Neuron (in vitro differentiated cells): Measurements from ENCODE around the gene TELO2.

ENCODE experiments used
- H2AFZ ChIP-seq: one replicate; pipeline ENCODE4 v1.6.1; 2013; ENCODE audit warnings: low read depth, mild to moderate bottlenecking, inconsistent platforms, low read length, moderate library complexity
- H3K27me3 ChIP-seq: one replicate; pipeline ENCODE4 v1.6.1; 2013; ENCODE audit warnings: low read length; ENCODE audit not compliant: insufficient read depth
- H3K36me3 ChIP-seq: one replicate; pipeline ENCODE4 v1.6.1; 2013; ENCODE audit warnings: low read length; ENCODE audit not compliant: insufficient read depth
- H3K4me1 ChIP-seq: one replicate; pipeline ENCODE4 v1.6.1; 2013; ENCODE audit warnings: low read length; ENCODE audit not compliant: insufficient read depth
- H3K4me3 ChIP-seq: 2 replicates; pipeline ENCODE4 v1.5.1; 2013; ENCODE audit warnings: mild to moderate bottlenecking, low read length, moderate library complexity
- H3K9me3 ChIP-seq: one replicate; pipeline ENCODE4 v1.6.1; 2013; ENCODE audit warnings: low read length

The TELO2 gene

DNA sequence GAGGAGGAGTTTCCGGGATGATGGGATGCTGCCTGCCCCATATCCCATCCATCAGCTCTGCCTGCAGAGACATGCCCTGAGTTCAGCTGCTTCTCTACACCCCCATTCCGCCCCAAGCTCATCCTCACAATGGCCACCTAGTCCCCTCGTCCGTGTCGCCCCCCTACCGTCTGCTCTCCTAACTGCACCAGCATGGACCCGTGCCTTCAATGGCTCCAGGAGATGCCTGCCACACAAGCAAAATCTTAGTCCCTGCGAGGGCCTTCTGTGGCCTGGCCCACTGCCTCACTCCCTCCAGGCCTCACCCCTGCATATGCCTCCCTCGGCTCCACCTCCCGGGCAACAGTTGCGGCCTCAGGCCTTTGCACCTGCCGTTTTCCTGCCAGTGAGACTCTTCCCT, 1.8 kb upstream of the TELO2 start:
- H2AFZ ChIP-seq = no peak overlapping the region
- H3K9me3 ChIP-seq = no peaks in the 10 kb centered on the region
- no peak overlapping the region for H3K4me3 ChIP-seq
- peaks cover 15% of the 10 kb centered on the region for H3K4me1 ChIP-seq
- H3K27me3 ChIP-seq = no peaks in the 10 kb centered on the region
- H3K36me3 ChIP-seq = peaks cover 13% of the 10 kb centered on the region

- H3K27me3 ChIP-seq = no peaks in the 10 kb centered on the region
- no peaks in the 10 kb centered on the region for H3K9me3 ChIP-seq
- peak overlapping the region; percentile 54 for H3K4me3 ChIP-seq
- peaks cover 22% of the 10 kb centered on the region for H3K36me3 ChIP-seq
- H2AFZ ChIP-seq = peak overlapping the region; percentile 40
- peaks cover 15% of the 10 kb centered on the region for H3K4me1 ChIP-seq
These were observed 858 bp upstream of the TELO2 start for GRCh38 chr16:1492082-1492922.

DNA sequence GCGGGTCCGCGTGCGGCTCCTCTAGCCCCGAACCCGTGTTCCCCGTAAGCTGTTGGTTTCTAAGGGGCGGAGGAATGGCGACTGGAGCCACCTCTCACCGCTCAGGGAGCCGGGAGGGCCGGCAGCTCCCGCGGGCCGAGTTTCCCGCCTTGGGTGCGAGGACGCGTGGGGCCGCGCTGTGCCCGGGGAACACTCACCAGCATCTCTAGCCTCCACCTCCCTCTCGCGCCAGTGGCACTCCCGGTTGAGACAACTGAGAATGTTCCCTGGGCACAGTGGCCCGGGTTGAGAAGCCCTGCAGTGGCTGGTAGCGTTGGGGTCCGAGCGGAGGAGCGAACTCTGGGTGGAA, 560 bp downstream of the TELO2 start:
- peak overlapping the region; percentile 54 for H3K4me3 ChIP-seq
- peaks cover 15% of the 10 kb centered on the region for H3K4me1 ChIP-seq
- peak overlapping the region; percentile 40 for H2AFZ ChIP-seq
- no peaks in the 10 kb centered on the region for H3K9me3 ChIP-seq
- peaks cover 28% of the 10 kb centered on the region for H3K36me3 ChIP-seq
- H3K27me3 ChIP-seq = no peaks in the 10 kb centered on the region

GRCh38 chr16:1494129-1494640, 1.0 kb downstream of the TELO2 start:
- no peak overlapping the region for H2AFZ ChIP-seq
- no peaks in the 10 kb centered on the region for H3K9me3 ChIP-seq
- no peaks in the 10 kb centered on the region for H3K27me3 ChIP-seq
- H3K36me3 ChIP-seq = peaks cover 32% of the 10 kb centered on the region
- H3K4me3 ChIP-seq = peak overlapping the region; percentile 54
- H3K4me1 ChIP-seq = peaks cover 15% of the 10 kb centered on the region

DNA sequence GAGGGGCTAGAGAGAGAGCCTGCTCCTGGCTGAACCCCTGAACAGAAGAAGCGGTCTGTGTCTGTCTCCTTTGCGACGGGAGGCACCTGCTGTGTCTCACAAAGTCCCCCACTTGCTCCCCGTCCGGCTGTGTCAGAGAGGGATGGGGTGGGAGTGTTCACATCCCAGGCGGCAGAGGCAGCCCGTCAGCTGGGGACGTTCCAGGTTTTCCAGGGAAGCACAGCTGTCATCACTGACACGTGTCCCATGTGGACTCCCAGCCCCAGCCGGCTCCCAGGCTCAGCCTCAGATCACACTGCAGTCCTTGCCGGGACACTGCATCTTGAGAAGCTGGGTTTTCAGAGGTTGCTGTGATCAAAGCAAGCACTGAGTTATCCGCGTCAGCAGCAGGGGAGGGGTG, 1.6 kb downstream of the TELO2 start:
- Histone ChIP-seq H3K4me1 (peaks cover 15% of the 10 kb centered on the region), H2AFZ (no peak overlapping the region), H3K27me3 (no peaks in the 10 kb centered on the region), H3K9me3 (no peaks in the 10 kb centered on the region), H3K4me3 (peak overlapping the region; percentile 54), H3K36me3 (peaks cover 36% of the 10 kb centered on the region)

GRCh38 chr16:1495211-1495888, 2.2 kb downstream of the TELO2 start:
- peaks cover 15% of the 10 kb centered on the region for H3K4me1 ChIP-seq
- peaks cover 42% of the 10 kb centered on the region for H3K36me3 ChIP-seq
- H3K27me3 ChIP-seq = no peaks in the 10 kb centered on the region
- no peak overlapping the region for H2AFZ ChIP-seq
- H3K4me3 ChIP-seq = no peak overlapping the region
- H3K9me3 ChIP-seq = no peaks in the 10 kb centered on the region

- peaks cover 15% of the 10 kb centered on the region for H3K4me1 ChIP-seq
- peaks cover 45% of the 10 kb centered on the region for H3K36me3 ChIP-seq
- H3K9me3 ChIP-seq = no peaks in the 10 kb centered on the region
- no peak overlapping the region for H3K4me3 ChIP-seq
- no peaks in the 10 kb centered on the region for H3K27me3 ChIP-seq
- no peak overlapping the region for H2AFZ ChIP-seq
These were observed 2.7 kb downstream of the TELO2 start for GRCh38 chr16:1495889-1496262.

DNA sequence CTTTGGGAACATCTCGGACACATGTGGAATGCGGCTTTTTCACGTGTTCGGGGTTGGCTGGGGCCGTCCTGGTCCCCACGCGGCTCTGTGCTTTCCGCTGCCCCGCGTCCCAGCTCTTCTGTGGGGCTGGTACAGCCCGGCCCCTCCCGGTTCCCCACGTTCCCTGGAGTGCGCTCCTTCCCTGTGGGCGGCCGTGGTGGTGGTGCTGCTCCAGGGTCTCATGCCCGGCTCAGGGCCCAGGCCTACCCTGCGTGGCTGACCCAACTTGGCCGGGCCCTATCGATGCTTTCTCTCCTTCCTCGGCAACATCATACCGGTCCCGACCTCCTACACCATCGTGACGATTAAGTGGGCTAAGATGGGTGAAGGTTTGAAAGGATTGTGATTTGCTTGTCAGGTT, 3.3 kb downstream of the TELO2 start:
- Histone ChIP-seq H3K9me3 (no peaks in the 10 kb centered on the region), H3K4me1 (peaks cover 15% of the 10 kb centered on the region)

DNA sequence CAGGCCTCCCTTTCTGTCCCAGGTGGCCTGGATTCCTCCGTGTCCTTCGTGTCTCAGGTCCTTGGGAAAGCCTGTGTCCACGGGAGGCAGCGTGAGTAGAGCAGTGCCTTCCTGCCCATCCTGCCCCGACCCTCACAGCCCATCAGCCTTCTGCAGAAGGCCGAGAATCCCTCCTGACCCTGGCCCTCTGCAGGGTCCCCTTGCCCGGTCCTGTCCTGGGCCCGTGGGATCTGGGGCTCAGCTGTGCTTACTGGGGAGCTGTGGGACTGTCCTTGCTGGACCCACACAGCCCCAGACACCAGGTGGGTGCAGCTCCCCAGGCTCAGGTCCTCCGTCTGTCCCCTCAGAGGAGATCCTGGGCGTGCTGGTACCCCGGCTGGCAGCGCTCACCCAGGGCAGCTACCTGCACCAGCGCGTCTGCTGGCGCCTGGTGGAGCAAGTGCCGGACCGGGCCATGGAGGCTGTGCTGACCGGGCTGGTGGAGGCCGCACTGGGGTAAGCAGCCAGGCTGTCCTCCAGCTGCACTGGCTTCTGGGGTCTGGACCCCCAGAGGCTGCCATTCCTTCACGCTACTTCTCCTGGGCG, 3.9 kb downstream of the TELO2 start:
- Histone ChIP-seq H3K36me3 (peaks cover 56% of the 10 kb centered on the region), H3K27me3 (no peaks in the 10 kb centered on the region), H3K9me3 (no peaks in the 10 kb centered on the region), H3K4me1 (peaks cover 15% of the 10 kb centered on the region), H3K4me3 (no peak overlapping the region), H2AFZ (no peak overlapping the region)

More for the DNA sequence above, 3.3 kb downstream of the TELO2 start:
- Histone ChIP-seq H3K4me3 (no peak overlapping the region), H2AFZ (no peak overlapping the region), H3K27me3 (no peaks in the 10 kb centered on the region), H3K36me3 (peaks cover 49% of the 10 kb centered on the region)

GRCh38 chr16:1498899-1499676, 5.9 kb downstream of the TELO2 start:
- H3K27me3 ChIP-seq = no peaks in the 10 kb centered on the region
- peaks cover 73% of the 10 kb centered on the region for H3K36me3 ChIP-seq
- no peak overlapping the region for H2AFZ ChIP-seq
- H3K4me1 ChIP-seq = peaks cover 8% of the 10 kb centered on the region
- no peak overlapping the region for H3K4me3 ChIP-seq
- H3K9me3 ChIP-seq = no peaks in the 10 kb centered on the region

- H2AFZ ChIP-seq = no peak overlapping the region
- H3K36me3 ChIP-seq = peaks cover 68% of the 10 kb centered on the region
- no peaks in the 10 kb centered on the region for H3K9me3 ChIP-seq
- H3K4me1 ChIP-seq = no peaks in the 10 kb centered on the region
- no peak overlapping the region for H3K4me3 ChIP-seq
- H3K27me3 ChIP-seq = no peaks in the 10 kb centered on the region
These were observed 6.8 kb downstream of the TELO2 start for GRCh38 chr16:1499756-1500464.

DNA sequence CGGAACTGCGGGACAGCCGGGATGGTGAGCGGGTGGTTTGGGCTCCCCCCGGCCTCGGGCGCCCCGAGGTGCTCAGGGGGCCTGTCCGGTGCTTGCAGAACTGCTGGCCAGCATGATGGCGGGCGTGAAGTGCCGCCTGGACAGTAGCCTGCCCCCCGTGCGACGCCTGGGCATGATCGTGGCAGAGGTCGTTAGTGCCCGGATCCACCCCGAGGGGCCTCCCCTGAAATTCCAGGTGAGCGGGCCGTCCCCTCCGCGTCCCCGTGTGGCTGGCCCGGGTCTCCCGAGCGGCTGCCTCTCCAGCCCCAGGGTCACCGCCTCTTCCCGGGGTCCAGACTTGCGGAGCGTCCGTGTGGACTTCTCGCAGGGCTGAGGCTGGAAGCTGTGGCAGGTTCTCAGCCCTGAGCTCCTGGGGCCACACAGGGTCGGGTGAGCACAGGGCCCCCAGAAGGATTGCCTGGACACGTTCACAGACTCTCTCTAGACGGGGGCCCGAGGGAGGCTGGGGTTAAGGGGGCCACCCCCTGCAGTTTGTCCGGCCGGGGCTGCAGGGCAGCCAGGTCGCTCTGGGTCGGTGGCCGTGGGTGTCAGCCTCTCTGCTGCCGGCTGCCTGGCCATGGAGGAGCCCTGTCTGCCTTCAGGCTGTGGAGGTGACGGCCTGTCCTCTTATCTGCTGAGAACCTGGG, 7.4 kb downstream of the TELO2 start:
- no peaks in the 10 kb centered on the region for H3K27me3 ChIP-seq
- H3K9me3 ChIP-seq = no peaks in the 10 kb centered on the region
- no peak overlapping the region for H3K4me3 ChIP-seq
- H3K36me3 ChIP-seq = peaks cover 61% of the 10 kb centered on the region
- no peak overlapping the region for H2AFZ ChIP-seq
- H3K4me1 ChIP-seq = no peaks in the 10 kb centered on the region
